Transverse colon (tissue), 4 donors: ENCODE results near the gene WBP1L. TPM values are rescaled to one million over a fixed set of nuclear protein-coding genes. Genes with fewer than 3 reads are reported as not detected.

Experiments
- DNase-seq: peaks from one replicate; pipeline ENCODE4 v3.0.0-alpha.2; 2019
- H3K27ac ChIP-seq, 4 donors: fragments of 200-600 bp; sonication (generic); 2 replicates each; pipeline ENCODE4 v1.5.1; 2016 to 2018; ENCODE audit warnings: inconsistent platforms in 4 of 4
- H3K27me3 ChIP-seq: fragments of 200-600 bp; sonication (generic); 2 replicates; pipeline ENCODE4 v1.5.1; 2017; ENCODE audit warnings: inconsistent platforms
- H3K36me3 ChIP-seq, 4 donors: fragments of 200-600 bp; sonication (generic); 2 replicates each; pipeline ENCODE4 v1.5.1; 2017 to 2019; ENCODE audit warnings: inconsistent platforms in 4 of 4
- H3K4me1 ChIP-seq, 4 donors: fragments of 200-600 bp; sonication (generic); 2 replicates each; pipeline ENCODE4 v1.5.1; 2017 to 2020; ENCODE audit warnings: inconsistent platforms in 4 of 4
- H3K4me3 ChIP-seq, 4 donors: fragments of 200-600 bp; sonication (generic); 1 replicate in 1 of 4; 2 replicates in 3 of 4; pipeline versions ENCODE4 v1.5.1 to v1.6.1; 2017 to 2019; ENCODE audit warnings: inconsistent platforms in 4 of 4
- H3K9me3 ChIP-seq, 2 donors: fragments of 200-600 bp; sonication (generic); 2 replicates each; pipeline ENCODE4 v1.5.1; 2017 to 2019; ENCODE audit warnings: inconsistent platforms in 2 of 2
- EP300 ChIP-seq: sonication (generic); formaldehyde crosslinking; IDR thresholded peaks from one replicate; pipeline ENCODE4 v1.6.1; 2017; ENCODE audit warnings: antibody characterized with exemption, low read depth
- POLR2A ChIP-seq: fragments of 450-650 bp; IDR thresholded peaks from one replicate; pipeline ENCODE4 v1.6.1; 2016; ENCODE audit warnings: antibody characterized with exemption, mild to moderate bottlenecking, moderate library complexity
- POLR2AphosphoS5 ChIP-seq, 3 donors: sonication (generic); formaldehyde crosslinking; IDR thresholded peaks; one replicate each; pipeline ENCODE4 v1.6.1; 2016; ENCODE audit warnings: antibody characterized with exemption in 3 of 3
- WGBS, 2 donors: methylation state at CpG; one replicate each; pipeline ENCODE4 v1.1.5; 2018; ENCODE audit warnings: low coverage in 1 of 2; 5-methylcytosine and 5-hydroxymethylcytosine counted together
- in situ Hi-C, 4 donors: fragments of 200-750 bp; cut with MboI; loops; one replicate each; pipeline versions ENCODE4 v1.15.0 to v1.15.1; 2017; ENCODE audit warnings: low sequenced_read_pairs in 3 of 4, low pct_ligation_motif_present in 1 of 4, low pct_unique_long_range_greater_than_20kb in 1 of 4
- intact Hi-C: fragments of 100-400 bp; cut with DNase I; formaldehyde crosslinking; loops from one replicate; pipeline ENCODE4 v1.15.1; 2023; ENCODE audit warnings: low total_unique reads
- small RNA-seq, 4 donors: library from RNA; depleted of rRNA; stranded (forward); fragments of <200 nt; gene quantifications; one replicate each; pipeline ENCODE3, GENCODE V24; 2016
- total RNA-seq, 4 donors: library from RNA; depleted of rRNA; stranded (reverse); fragments of >200 nt; gene quantifications; one replicate each; pipeline ENCODE4 v1.1.0, GENCODE V29; 2016
- TF ChIP-seq, protein P1 (sequence below), 5 experiments: fragments of 200-600 bp in 3 of 5; fragments of 450-650 bp in 2 of 5; sonication (generic) in 3 of 5; IDR thresholded peaks; 1 replicate in 2 of 5; 2 replicates in 3 of 5; pipeline ENCODE4 v1.5.1; 2016 to 2017; ENCODE audit warnings: antibody characterized with exemption in 5 of 5, inconsistent platforms in 3 of 5, mild to moderate bottlenecking in 2 of 5, moderate library complexity in 1 of 5

The WBP1L gene
- total RNA-seq, 4 donors from 2014 or later = 68.9 to 168 (median 129) TPM

DNA sequence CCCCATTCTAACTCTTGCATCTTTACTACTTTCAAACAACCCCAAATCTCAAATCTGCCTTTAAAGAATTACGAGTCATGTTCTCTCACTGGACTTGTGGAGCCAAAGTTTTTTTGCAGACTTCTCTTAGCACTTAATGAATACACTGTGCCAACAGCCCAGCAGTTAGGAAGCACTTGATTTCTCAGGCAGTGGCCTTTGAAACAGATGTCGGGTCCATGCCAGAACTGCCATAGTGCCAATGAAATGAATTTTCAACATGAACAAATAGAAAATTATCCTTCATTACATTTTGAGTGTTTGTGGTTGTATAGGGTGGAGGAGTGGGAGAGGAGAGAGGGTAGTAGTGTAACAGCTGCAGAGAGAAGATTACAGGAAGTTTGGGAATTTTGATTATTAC, 116.2 kb downstream of the WBP1L start:
- Histone ChIP-seq H3K4me1 (peaks cover 0 to 8% (median 2%) of the 10 kb centered on the region in 4 donors), H3K4me3 (no peak overlapping the region), H3K9me3 (no peaks in the 10 kb centered on the region), H3K36me3 (peaks cover 0 to 23% (median 8%) of the 10 kb centered on the region in 4 donors), H3K27me3 (no peaks in the 10 kb centered on the region), H3K27ac (no peak overlapping the region)
- DNase-seq = no peak
- 60 to 94% methylated on average over 1 to 2 of the region's 2 CpGs for WGBS, 2 donors
- intact Hi-C loops = no loop called here
- TF ChIP-seq, protein P1, sequence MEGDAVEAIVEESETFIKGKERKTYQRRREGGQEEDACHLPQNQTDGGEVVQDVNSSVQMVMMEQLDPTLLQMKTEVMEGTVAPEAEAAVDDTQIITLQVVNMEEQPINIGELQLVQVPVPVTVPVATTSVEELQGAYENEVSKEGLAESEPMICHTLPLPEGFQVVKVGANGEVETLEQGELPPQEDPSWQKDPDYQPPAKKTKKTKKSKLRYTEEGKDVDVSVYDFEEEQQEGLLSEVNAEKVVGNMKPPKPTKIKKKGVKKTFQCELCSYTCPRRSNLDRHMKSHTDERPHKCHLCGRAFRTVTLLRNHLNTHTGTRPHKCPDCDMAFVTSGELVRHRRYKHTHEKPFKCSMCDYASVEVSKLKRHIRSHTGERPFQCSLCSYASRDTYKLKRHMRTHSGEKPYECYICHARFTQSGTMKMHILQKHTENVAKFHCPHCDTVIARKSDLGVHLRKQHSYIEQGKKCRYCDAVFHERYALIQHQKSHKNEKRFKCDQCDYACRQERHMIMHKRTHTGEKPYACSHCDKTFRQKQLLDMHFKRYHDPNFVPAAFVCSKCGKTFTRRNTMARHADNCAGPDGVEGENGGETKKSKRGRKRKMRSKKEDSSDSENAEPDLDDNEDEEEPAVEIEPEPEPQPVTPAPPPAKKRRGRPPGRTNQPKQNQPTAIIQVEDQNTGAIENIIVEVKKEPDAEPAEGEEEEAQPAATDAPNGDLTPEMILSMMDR (IDR thresholded peaks at IDR 0.05) = no peak
- TF ChIP-seq POLR2AphosphoS5 (IDR thresholded peaks at IDR 0.05) = no peak
- TF ChIP-seq POLR2A = no peak
- no peak for TF ChIP-seq EP300
- in situ Hi-C loops = no loop called here

DNA sequence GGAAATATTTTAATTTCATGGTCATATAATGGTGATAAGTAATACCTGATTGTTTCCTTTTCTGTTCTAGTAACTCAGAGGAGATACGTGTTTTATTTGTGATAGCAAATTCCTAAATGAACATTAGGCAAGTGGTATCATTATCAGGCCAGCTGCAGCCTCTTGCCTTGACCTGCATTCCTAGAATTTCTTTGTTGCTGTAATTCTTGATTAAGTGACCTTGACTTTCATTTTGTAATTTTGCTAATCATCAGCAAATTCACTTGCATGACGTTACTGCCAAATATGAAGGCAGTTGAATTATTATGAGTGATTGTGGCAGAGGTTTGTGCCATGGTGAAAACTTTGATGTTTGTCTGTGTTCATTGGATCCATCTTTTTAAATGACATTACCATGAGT, 119.9 kb downstream of the WBP1L start:
- WGBS, 2 donors = 82 to 100% methylated on average over 2 of the region's 2 CpGs
- TF ChIP-seq, protein P1 (IDR thresholded peaks at IDR 0.05) = no peak
- TF ChIP-seq EP300 = no peak
- no peak for TF ChIP-seq POLR2A
- TF ChIP-seq POLR2AphosphoS5 (IDR thresholded peaks at IDR 0.05) = no peak
- Histone ChIP-seq H3K27me3 (no peaks in the 10 kb centered on the region), H3K4me1 (no peaks in the 10 kb centered on the region), H3K9me3 (no peaks in the 10 kb centered on the region), H3K36me3 (peaks cover 0 to 23% (median 8%) of the 10 kb centered on the region in 4 donors), H3K4me3 (no peak overlapping the region), H3K27ac (no peak overlapping the region)
- intact Hi-C loops (no loop called here), in situ Hi-C loops (no loop called here)
- no peak for DNase-seq

DNA sequence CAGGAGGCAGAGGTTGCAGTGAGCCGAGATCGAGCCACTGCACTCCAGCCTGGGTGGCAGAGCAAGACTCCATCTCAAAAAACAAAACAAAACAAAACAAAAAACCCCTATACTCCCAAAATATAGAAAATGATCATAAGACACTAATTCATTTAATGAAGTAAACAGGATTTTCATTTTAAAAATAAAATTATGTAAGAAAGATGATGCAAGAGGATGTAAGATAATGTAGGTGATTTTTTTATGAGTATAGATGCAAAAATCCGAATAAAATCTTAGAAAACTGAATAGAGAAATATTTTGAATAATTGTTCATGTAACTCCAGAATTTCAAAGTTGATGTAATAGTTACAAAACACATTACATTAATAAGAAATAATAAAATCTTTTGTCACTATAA, 121.9 kb downstream of the WBP1L start:
- no peak overlapping the region for H3K4me3 ChIP-seq
- no peaks in the 10 kb centered on the region for H3K27me3 ChIP-seq
- peaks cover 0 to 11% (median 5%) of the 10 kb centered on the region in 4 donors for H3K4me1 ChIP-seq
- no peaks in the 10 kb centered on the region for H3K9me3 ChIP-seq
- DNase-seq = no peak
- in situ Hi-C loops (no loop called here), intact Hi-C loops (no loop called here)
- H3K27ac ChIP-seq = no peak overlapping the region
- 93 to 100% methylated on average over 3 of the region's 3 CpGs for WGBS, 2 donors
- peaks cover 0 to 23% (median 8%) of the 10 kb centered on the region in 4 donors for H3K36me3 ChIP-seq
- no peak for TF ChIP-seq POLR2A

Small RNAs within 50 kb of the gene (small RNA-seq; reads per million reads assigned to genes)
- 0 reads per million in 4 donors for gene RNU6-1231P

Other genes starting within 250 kb of the WBP1L start
- 10 to 100 TPM; 49.7 to 90.8 (median 79.4) TPM for gene ACTR1A, start 241.2 kb upstream of the WBP1L start, total RNA-seq
- gene SUFU, start 240.0 kb upstream of the WBP1L start, total RNA-seq = 10 to 100 TPM in 1 of 4 donors, 1 to 10 TPM in 3; 5.4 to 13.8 (median 6.6) TPM
- 100 to 1,000 TPM in 1 of 4 donors, 10 to 100 TPM in 3; 59.1 to 108 (median 66.8) TPM for gene TRIM8, start 99.5 kb upstream of the WBP1L start, total RNA-seq
- 1 to 10 TPM; 2.2 to 3.4 (median 2.8) TPM for gene ARL3, start 29.6 kb upstream of the WBP1L start, total RNA-seq
- gene SFXN2, start 29.3 kb upstream of the WBP1L start, total RNA-seq = 10 to 100 TPM in 2 of 4 donors, 1 to 10 TPM in 2; 2.1 to 64.9 (median 7.3) TPM
- 10 to 100 TPM in 1 of 4 donors, not detected in 3; 13.3 TPM for gene CYP17A1, start 93.5 kb downstream of the WBP1L start, total RNA-seq
- 10 to 100 TPM in 3 of 4 donors, 1 to 10 TPM in 1; 4.1 to 39.4 (median 32.5) TPM for gene BORCS7, start 110.3 kb downstream of the WBP1L start, total RNA-seq
- gene AS3MT, start 125.5 kb downstream of the WBP1L start, total RNA-seq = 1 to 10 TPM in 2 of 4 donors, under 1 TPM in 1, not detected in 1; 0.96 to 3.4 (median 2.9) TPM
- 100 to 1,000 TPM in 2 of 4 donors, 10 to 100 TPM in 2; 48.0 to 144 (median 100) TPM for gene CNNM2, start 174.3 kb downstream of the WBP1L start, total RNA-seq